MM.1S (cell line): Measurements from ENCODE around the gene DYRK1B.

ENCODE experiments used
- EZH2 ChIP-seq: fragments of 300-600 bp; sonication (generic); optimal IDR thresholded peaks from 2 replicates; pipeline ENCODE3; 2017; ENCODE audit warnings: low read depth, mild to moderate bottlenecking, antibody characterized with exemption, low read length, mixed read lengths
- TF ChIP-seq, protein P1 (sequence below): fragments of 300-600 bp; sonication (generic); IDR thresholded peaks from 2 replicates; pipeline ENCODE4 v1.5.1; 2016; ENCODE audit warnings: antibody characterized with exemption, low read length, mixed read lengths

DNA sequence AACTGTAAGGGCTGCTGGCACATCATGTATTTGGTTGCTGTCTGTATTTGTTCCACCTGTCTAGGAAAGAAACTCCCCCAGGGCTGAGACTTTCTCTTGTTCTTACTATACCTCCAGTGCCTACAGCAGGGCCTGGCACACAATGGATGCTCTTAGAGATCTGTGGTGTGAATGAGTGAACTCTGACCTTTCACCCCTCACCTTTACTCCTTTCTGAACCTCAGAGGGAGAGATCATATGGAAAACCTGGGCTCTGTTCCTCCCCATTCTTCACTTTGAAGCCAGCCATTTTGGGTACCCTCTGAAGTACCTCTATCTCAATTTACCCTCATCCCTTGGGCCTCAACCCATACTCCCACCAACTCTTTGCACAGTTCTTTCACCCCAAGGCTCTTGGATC lies 3.1 kb downstream of the DYRK1B start:
- TF ChIP-seq, protein P1, sequence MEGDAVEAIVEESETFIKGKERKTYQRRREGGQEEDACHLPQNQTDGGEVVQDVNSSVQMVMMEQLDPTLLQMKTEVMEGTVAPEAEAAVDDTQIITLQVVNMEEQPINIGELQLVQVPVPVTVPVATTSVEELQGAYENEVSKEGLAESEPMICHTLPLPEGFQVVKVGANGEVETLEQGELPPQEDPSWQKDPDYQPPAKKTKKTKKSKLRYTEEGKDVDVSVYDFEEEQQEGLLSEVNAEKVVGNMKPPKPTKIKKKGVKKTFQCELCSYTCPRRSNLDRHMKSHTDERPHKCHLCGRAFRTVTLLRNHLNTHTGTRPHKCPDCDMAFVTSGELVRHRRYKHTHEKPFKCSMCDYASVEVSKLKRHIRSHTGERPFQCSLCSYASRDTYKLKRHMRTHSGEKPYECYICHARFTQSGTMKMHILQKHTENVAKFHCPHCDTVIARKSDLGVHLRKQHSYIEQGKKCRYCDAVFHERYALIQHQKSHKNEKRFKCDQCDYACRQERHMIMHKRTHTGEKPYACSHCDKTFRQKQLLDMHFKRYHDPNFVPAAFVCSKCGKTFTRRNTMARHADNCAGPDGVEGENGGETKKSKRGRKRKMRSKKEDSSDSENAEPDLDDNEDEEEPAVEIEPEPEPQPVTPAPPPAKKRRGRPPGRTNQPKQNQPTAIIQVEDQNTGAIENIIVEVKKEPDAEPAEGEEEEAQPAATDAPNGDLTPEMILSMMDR = no peak
- no peak for TF ChIP-seq EZH2
